ENCODE results near the gene LNX1.

DNA sequence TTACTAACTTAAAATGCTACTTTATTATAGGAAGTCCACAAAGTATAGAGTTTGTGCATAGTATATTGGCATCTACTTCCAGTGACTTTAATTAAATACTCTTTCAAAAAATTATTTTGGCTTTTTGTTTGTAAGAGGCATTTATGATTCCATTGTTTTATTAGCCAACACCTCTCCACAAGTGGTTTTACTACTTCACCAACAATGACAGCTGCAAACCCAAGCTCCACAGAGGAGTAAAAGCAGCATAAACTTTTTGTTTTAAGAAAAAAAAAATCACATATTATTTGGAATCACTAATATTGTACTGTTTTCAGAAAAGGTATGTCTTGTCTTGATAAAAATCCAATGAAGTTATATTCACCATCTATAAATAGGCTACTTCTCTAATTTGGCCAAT is 125.4 kb downstream of the LNX1 start:
- TF ChIP-seq EZH2phosphoT487 (IDR thresholded peaks at IDR 0.05; ENCODE audit: insufficient read depth, low read depth) (no peak), EZH2 (IDR thresholded peaks at IDR 0.05; ENCODE audit: insufficient read depth, poor library complexity, severe bottlenecking) (no peak)
